Activated T-cell treated with anti-CD3 and anti-CD28 coated beads, Interleukin-2, amount 50 U/mL, for 4 hours (primary cell): ENCODE data around the gene HIPK1. TPM values are rescaled to one million over a fixed set of nuclear protein-coding genes. Genes with fewer than 3 reads are reported as not detected.
A peak's percentile ranks its signal among the peaks of the same experiment; 100 is the strongest.

Source experiments
- ATAC-seq, 2 donors: fragments of 200-7000 bp; cut with Tn5 transposase; one replicate each; pipeline ENCODE4 v1.10.0; 2021
- DNase-seq: peaks from one replicate; pipeline ENCODE4 v3.0.0-alpha.2; 2020
- H3K27me3 Mint-ChIP-seq: one replicate; pipeline ENCODE4 v1.8.0; 2021; ENCODE audit warnings: low read depth, mixed read lengths
- H3K36me3 Mint-ChIP-seq: one replicate; pipeline ENCODE4 v1.8.0; 2022; ENCODE audit warnings: mixed read lengths; ENCODE audit not compliant: insufficient read depth
- H3K4me1 Mint-ChIP-seq: one replicate; pipeline ENCODE4 v1.8.0; 2021; ENCODE audit warnings: low read depth, mixed read lengths
- H3K4me3 Mint-ChIP-seq: one replicate; pipeline ENCODE4 v1.8.0; 2021; ENCODE audit warnings: mild to moderate bottlenecking, moderate library complexity, mixed read lengths
- H3K9me3 Mint-ChIP-seq: one replicate; pipeline ENCODE4 v1.8.0; 2021; ENCODE audit warnings: mixed read lengths
- total RNA-seq, 3 donors: library from RNA; stranded (reverse); gene quantifications; one replicate each; pipeline ENCODE4 v1.2.1, GENCODE V29; 2021

HIPK1 gene
- total RNA-seq = 10 to 100 TPM; 63.6 to 67.1 (median 63.6) TPM

- ATAC-seq (peak; percentile 72 to 73), DNase-seq (peak; percentile 87)
- Mint-ChIP-seq H3K4me3 (peak within 1 kb of the TSS; percentile 97), H3K4me1 (peaks cover 53% of the 10 kb centered on the region), H3K9me3 (no peaks in the 10 kb centered on the region), H3K27me3 (no peaks in the 10 kb centered on the region), H3K36me3 (peaks cover 13% of the 10 kb centered on the region)
Measured at GRCh38 chr1:113928941-113929749, at the start of gene HIPK1. Gene HIPK1 (plus strand): TSS chr1:113929324.

DNA sequence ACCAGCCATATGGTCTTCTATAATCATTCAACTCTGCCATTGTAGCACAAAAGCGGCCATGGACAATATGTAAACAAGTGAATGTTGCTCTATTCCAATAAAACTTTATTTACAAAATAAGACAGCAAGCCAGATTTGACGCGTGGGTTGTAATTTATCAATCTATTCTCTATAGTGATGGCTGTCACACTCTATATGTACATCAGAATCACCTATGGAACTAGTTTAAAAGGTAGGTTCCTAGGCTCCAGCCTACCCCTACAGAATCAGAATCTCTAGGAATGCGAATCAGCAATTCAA, 49.4 kb upstream of the HIPK1 start:
- Mint-ChIP-seq H3K4me1 (peaks cover 58% of the 10 kb centered on the region), H3K9me3 (no peaks in the 10 kb centered on the region), H3K27me3 (no peaks in the 10 kb centered on the region), H3K4me3 (no peak overlapping the region), H3K36me3 (no peaks in the 10 kb centered on the region)
- DNase-seq (no peak), ATAC-seq (no peak)

DNA sequence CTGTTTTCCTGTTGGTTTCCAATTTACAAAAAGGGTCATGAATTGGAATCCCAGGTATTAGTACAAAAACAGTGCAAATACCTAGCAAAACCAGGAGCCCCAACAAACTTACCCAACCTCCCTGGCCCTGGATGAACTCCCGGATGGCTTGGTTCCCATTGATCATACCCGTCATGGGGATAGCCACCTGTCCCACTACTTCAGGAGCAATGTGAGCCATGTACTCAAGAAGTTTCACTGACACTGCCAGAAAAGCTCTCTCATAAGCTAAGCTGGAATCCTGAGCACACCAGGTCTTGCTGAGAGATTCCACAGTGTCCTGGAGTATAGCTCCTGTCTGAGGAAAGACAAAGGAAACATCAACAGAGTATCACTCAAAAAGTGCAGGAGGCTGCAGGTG, 47.5 kb upstream of the HIPK1 start:
- ATAC-seq = no peak
- Mint-ChIP-seq H3K4me1 (peaks cover 48% of the 10 kb centered on the region), H3K36me3 (no peaks in the 10 kb centered on the region), H3K4me3 (no peak overlapping the region), H3K9me3 (no peaks in the 10 kb centered on the region), H3K27me3 (no peaks in the 10 kb centered on the region)
- no peak for DNase-seq

- no peaks in the 10 kb centered on the region for H3K27me3 Mint-ChIP-seq
- H3K4me3 Mint-ChIP-seq = no peak overlapping the region
- no peak for ATAC-seq
Measured at GRCh38 chr1:113886417-113887401, 42.4 kb upstream of the HIPK1 start.

DNA sequence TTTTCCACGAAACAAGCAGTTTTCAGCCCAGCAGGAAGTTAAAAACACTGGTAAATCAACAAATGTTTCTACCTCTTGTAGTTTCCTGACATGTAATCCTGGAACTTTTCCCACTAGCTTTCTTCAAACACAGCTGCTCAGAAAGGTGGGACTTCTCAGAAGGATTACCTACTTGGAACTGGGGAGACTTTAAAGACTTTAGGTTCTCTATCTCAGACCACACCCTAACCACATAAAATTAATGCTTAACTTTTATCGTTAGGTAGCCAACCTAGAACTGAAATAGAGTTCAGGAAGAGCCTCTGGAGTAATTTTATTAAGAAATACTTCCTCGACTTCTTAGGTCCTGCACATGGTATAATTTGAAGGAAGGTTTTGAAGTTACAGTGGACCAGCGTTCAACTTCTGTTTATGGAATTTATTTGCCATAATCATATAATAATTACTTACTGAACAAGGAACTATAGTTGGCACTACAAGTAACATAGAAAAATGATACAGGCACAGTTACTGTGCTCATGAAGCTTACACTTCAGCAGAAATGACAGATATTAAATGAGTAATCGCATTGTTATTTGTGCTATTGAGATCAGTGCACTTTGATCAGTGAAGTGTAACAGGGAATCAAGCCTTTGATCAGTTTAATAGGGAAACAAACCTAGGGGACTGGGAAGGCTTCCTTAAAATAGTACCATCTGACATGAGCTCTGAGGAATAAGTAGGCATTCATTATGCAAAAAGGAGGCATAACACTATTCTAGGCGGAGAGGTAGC, 41.5 kb upstream of the HIPK1 start, which contains the start of gene BCL2L15:
Gene BCL2L15, minus strand, starts transcription at position 180 of the 774 bp plus-strand sequence. CDS start 206 bp downstream, outside the sequence.
- no peaks in the 10 kb centered on the region for H3K27me3 Mint-ChIP-seq

More at GRCh38 chr1:113886417-113887401, 42.4 kb upstream of the HIPK1 start:
- H3K36me3 Mint-ChIP-seq = peaks cover 6% of the 10 kb centered on the region
- H3K4me1 Mint-ChIP-seq = peaks cover 30% of the 10 kb centered on the region
- no peak for DNase-seq
- H3K9me3 Mint-ChIP-seq = no peaks in the 10 kb centered on the region

GRCh38 chr1:113890816-113891215, 38.3 kb upstream of the HIPK1 start:
- no peaks in the 10 kb centered on the region for H3K9me3 Mint-ChIP-seq
- peaks cover 25% of the 10 kb centered on the region for H3K4me1 Mint-ChIP-seq
- DNase-seq = no peak
- no peak for ATAC-seq
- H3K36me3 Mint-ChIP-seq = peaks cover 15% of the 10 kb centered on the region
- H3K4me3 Mint-ChIP-seq = no peak overlapping the region
- no peaks in the 10 kb centered on the region for H3K27me3 Mint-ChIP-seq

More for the DNA sequence above, 41.5 kb upstream of the HIPK1 start, which contains the start of gene BCL2L15:
- Mint-ChIP-seq H3K4me1 (peaks cover 30% of the 10 kb centered on the region), H3K4me3 (no peak within 1 kb of the TSS), H3K9me3 (no peaks in the 10 kb centered on the region), H3K36me3 (peaks cover 8% of the 10 kb centered on the region)
- ATAC-seq = no peak
- no peak for DNase-seq

GRCh38 chr1:113891631-113892220, 37.4 kb upstream of the HIPK1 start:
- H3K9me3 Mint-ChIP-seq = no peaks in the 10 kb centered on the region
- H3K4me3 Mint-ChIP-seq = no peak overlapping the region
- H3K36me3 Mint-ChIP-seq = peaks cover 24% of the 10 kb centered on the region
- no peaks in the 10 kb centered on the region for H3K27me3 Mint-ChIP-seq
- H3K4me1 Mint-ChIP-seq = peaks cover 19% of the 10 kb centered on the region
- DNase-seq (no peak), ATAC-seq (no peak)

DNA sequence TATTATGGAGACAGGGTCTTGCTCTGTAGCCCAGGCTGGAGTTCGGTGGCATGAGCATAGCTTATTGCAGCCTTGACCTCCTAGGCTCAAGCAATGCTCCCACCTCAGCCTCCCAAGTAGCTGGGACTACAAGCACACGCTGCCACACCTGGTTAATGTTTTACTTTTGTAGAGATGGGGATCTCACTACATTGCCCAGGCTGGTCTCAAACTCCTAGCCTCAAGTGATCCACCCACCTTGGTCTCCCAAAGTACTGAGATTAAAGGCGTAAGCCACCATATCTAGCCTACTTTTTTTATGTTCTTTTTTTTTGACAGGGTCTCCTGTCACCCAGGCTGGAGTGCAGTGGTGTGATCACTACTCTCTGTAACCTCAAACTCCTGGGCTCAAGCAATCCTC, 35.9 kb upstream of the HIPK1 start:
- H3K4me3 Mint-ChIP-seq = no peak overlapping the region

GRCh38 chr1:113895098-113895497, 34.0 kb upstream of the HIPK1 start:
- no peak for DNase-seq
- peaks cover 26% of the 10 kb centered on the region for H3K4me1 Mint-ChIP-seq
- no peak for ATAC-seq
- no peak overlapping the region for H3K4me3 Mint-ChIP-seq
- peaks cover 43% of the 10 kb centered on the region for H3K36me3 Mint-ChIP-seq
- no peaks in the 10 kb centered on the region for H3K9me3 Mint-ChIP-seq
- no peaks in the 10 kb centered on the region for H3K27me3 Mint-ChIP-seq

More for the DNA sequence above, 35.9 kb upstream of the HIPK1 start:
- Mint-ChIP-seq H3K9me3 (no peaks in the 10 kb centered on the region), H3K36me3 (peaks cover 27% of the 10 kb centered on the region), H3K27me3 (no peaks in the 10 kb centered on the region), H3K4me1 (peaks cover 12% of the 10 kb centered on the region)
- ATAC-seq (no peak), DNase-seq (no peak)

GRCh38 chr1:113895961-113896360, 33.2 kb upstream of the HIPK1 start:
- no peaks in the 10 kb centered on the region for H3K9me3 Mint-ChIP-seq
- H3K4me3 Mint-ChIP-seq = no peak overlapping the region
- H3K27me3 Mint-ChIP-seq = no peaks in the 10 kb centered on the region
- peaks cover 46% of the 10 kb centered on the region for H3K36me3 Mint-ChIP-seq
- no peak for ATAC-seq
- DNase-seq = no peak
- H3K4me1 Mint-ChIP-seq = peaks cover 23% of the 10 kb centered on the region

- no peaks in the 10 kb centered on the region for H3K9me3 Mint-ChIP-seq
- DNase-seq (no peak), ATAC-seq (no peak)
- peaks cover 57% of the 10 kb centered on the region for H3K36me3 Mint-ChIP-seq
- H3K4me3 Mint-ChIP-seq = no peak overlapping the region
- no peaks in the 10 kb centered on the region for H3K27me3 Mint-ChIP-seq
- H3K4me1 Mint-ChIP-seq = peaks cover 46% of the 10 kb centered on the region
Measured at GRCh38 chr1:113898241-113898814, 30.8 kb upstream of the HIPK1 start.

DNA sequence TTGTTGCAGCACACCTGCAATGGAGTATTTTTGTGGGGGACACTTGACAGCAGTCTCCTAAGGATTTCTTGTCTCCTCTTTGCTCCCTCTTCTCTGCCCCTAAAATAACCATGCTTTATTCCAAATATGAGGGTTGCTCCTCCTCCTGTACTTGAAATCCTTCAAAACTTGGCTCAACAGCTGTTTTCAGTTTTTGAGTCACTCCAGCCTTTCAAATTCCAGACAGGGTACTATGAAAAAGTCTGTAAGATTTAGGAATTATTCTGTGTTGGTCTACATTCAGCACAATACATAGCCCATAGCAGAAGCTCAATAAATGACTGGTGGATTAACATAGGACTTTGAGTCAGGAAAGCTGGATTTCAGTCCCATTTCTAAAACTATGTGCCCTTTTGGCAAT, 30.0 kb upstream of the HIPK1 start:
- DNase-seq = no peak
- no peak for ATAC-seq
- no peaks in the 10 kb centered on the region for H3K9me3 Mint-ChIP-seq
- peaks cover 57% of the 10 kb centered on the region for H3K36me3 Mint-ChIP-seq
- H3K27me3 Mint-ChIP-seq = no peaks in the 10 kb centered on the region
- H3K4me1 Mint-ChIP-seq = peaks cover 54% of the 10 kb centered on the region
- no peak overlapping the region for H3K4me3 Mint-ChIP-seq

DNA sequence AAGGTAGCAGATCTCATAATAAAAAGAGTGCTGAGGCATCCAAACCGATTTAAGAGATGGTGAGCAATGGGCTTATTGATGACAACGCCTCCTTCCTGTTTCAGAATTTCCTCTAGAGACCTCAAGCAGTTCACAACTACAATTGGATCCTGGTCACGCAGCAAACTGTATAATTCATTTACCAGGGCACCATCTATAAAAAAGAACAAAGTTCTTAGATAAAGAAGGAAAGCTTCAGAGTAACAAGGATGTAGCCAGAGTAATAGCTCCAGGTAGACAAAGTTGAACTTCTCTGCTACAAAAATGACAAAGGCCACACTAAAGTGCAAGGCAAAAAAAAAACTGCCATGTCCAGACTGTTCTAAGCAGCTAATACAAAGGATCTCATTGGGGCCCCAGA, 27.9 kb upstream of the HIPK1 start:
- H3K36me3 Mint-ChIP-seq = peaks cover 46% of the 10 kb centered on the region
- no peak for DNase-seq
- H3K4me3 Mint-ChIP-seq = no peak overlapping the region
- no peak for ATAC-seq
- H3K4me1 Mint-ChIP-seq = peaks cover 58% of the 10 kb centered on the region
- H3K9me3 Mint-ChIP-seq = no peaks in the 10 kb centered on the region
- no peaks in the 10 kb centered on the region for H3K27me3 Mint-ChIP-seq
